ENCODE results near the gene UBA1.

DNA sequence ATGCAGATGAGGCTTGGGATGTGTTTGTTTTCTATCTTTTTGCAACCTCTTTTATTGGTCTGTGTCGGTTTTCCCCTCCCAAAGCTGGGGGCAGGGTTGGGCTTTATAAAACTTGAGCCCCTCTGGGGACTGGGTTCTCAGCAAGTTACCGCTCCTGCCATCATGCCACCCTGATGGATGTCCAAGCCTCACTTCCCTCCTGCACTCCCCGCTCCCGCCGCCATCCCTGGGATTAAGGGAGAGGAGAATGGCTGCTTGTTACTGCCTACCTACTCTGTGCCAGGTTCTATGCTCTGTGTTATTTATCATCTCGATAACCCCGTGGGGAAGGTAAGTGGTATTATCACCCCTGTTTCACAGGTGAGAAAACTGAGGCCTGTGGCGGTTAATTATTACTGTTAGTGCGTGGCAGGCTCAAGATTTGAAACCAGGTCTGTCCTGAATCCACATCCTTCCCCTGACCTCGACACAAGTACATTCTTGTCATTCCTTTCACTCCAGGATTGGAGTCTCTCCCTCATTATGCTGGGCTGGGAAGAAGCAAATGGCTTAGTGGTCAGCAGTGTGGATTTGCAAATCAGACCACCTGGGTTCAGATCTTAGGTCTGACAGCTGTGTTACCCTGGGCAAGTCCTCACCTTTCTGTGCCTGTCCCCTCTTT is 4.5 kb downstream of the UBA1 start:
- TF ChIP-seq EGR1 (IDR thresholded peaks at IDR 0.05; ENCODE audit: low read depth): no peak
- no peak for TF ChIP-seq YY1 (IDR thresholded peaks at IDR 0.05; ENCODE audit: extremely low read depth, insufficient replicate concordance, low read depth, low read length)
- no peak for TF ChIP-seq SIN3A (IDR thresholded peaks at IDR 0.05; ENCODE audit: low read depth)
- TF ChIP-seq, protein P1, sequence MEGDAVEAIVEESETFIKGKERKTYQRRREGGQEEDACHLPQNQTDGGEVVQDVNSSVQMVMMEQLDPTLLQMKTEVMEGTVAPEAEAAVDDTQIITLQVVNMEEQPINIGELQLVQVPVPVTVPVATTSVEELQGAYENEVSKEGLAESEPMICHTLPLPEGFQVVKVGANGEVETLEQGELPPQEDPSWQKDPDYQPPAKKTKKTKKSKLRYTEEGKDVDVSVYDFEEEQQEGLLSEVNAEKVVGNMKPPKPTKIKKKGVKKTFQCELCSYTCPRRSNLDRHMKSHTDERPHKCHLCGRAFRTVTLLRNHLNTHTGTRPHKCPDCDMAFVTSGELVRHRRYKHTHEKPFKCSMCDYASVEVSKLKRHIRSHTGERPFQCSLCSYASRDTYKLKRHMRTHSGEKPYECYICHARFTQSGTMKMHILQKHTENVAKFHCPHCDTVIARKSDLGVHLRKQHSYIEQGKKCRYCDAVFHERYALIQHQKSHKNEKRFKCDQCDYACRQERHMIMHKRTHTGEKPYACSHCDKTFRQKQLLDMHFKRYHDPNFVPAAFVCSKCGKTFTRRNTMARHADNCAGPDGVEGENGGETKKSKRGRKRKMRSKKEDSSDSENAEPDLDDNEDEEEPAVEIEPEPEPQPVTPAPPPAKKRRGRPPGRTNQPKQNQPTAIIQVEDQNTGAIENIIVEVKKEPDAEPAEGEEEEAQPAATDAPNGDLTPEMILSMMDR (IDR thresholded peaks at IDR 0.05 in 2 of 3, conservative IDR thresholded peaks at IDR 0.05 in 1 of 3; ENCODE audit: borderline replicate concordance in 1 of 3, insufficient read depth in 1 of 3, low read depth in 2 of 3, low read length in 2 of 3): no peak
